Small intestine (tissue), 7 donors: Measurements from ENCODE around the gene NPIPB2. TPM values are rescaled to one million over a fixed set of nuclear protein-coding genes. Genes with fewer than 3 reads are reported as not detected.
A peak's percentile ranks its signal among the peaks of the same experiment; 100 is the strongest.

ENCODE experiments used
- DNase-seq, 2 donors: peaks; one replicate each; pipeline versions ENCODE4 v3.0.0 to v3.0.0-alpha.2; 2013
- FAIRE-seq: peaks from 2 replicates; lab custom pipeline; 2012; peaks lifted over from hg19 to GRCh38; lab: Jason Lieb, UNC
- H3K27ac ChIP-seq, 3 donors: one replicate each; pipeline ENCODE4 v1.5.1; 2013; ENCODE audit warnings: low read length in 2 of 3, mild to moderate bottlenecking in 2 of 3, control low read depth in 1 of 3, inconsistent platforms in 1 of 3, low read depth in 1 of 3, moderate library complexity in 1 of 3
- H3K27me3 ChIP-seq, 3 donors: one replicate each; pipeline ENCODE4 v1.6.1; 2013; ENCODE audit warnings: low read length in 3 of 3, inconsistent platforms in 1 of 3; ENCODE audit not compliant: control insufficient read depth in 3 of 3, insufficient read depth in 3 of 3
- H3K36me3 ChIP-seq, 3 donors: one replicate each; pipeline ENCODE4 v1.6.1; 2013; ENCODE audit warnings: low read length in 3 of 3, inconsistent platforms in 1 of 3, low read depth in 1 of 3, mild to moderate bottlenecking in 1 of 3, moderate library complexity in 1 of 3; ENCODE audit not compliant: control insufficient read depth in 3 of 3, insufficient read depth in 2 of 3
- H3K4me1 ChIP-seq, 3 donors: one replicate each; pipeline ENCODE4 v1.6.1; 2013; ENCODE audit warnings: low read length in 2 of 3, inconsistent platforms in 1 of 3, low read depth in 1 of 3, mild to moderate bottlenecking in 1 of 3, moderate library complexity in 1 of 3; ENCODE audit not compliant: control insufficient read depth in 3 of 3, insufficient read depth in 2 of 3
- H3K4me3 ChIP-seq, 3 donors: one replicate each; pipeline ENCODE4 v1.5.1; 2013; ENCODE audit warnings: low read length in 3 of 3, control low read depth in 1 of 3, inconsistent platforms in 1 of 3, low read depth in 1 of 3, mild to moderate bottlenecking in 1 of 3, moderate library complexity in 1 of 3
- H3K9me3 ChIP-seq, 2 donors: one replicate each; pipeline ENCODE4 v1.6.1; 2013; ENCODE audit warnings: low read depth in 1 of 2, low read length in 1 of 2; ENCODE audit not compliant: control insufficient read depth in 2 of 2, insufficient read depth in 1 of 2
- WGBS, 3 donors: extraction: QIAGEN DNeasy Blood & Tissue Kit; methylation state at CpG; one replicate each; pipeline ENCODE4 v1.1.7; 2013; 5-methylcytosine and 5-hydroxymethylcytosine counted together
- polyA plus RNA-seq, 4 donors: library from polyadenylated mRNA; stranded (reverse) in 3 of 4; unstranded in 1 of 4; fragments of 200-250 nt in 3 of 4; fragments of 120-200 nt in 1 of 4; gene quantifications; one replicate each; pipeline versions ENCODE4 v1.2.1 to v1.2.3, GENCODE V29; 2013
- donor health status: healthy with polysubstance abuse.
- donor health status: control.
- donor health status: control.
- donor health status: Bipolar disorder and iron deficiency.
- donor health status: healthy.

NPIPB2 gene
- polyA plus RNA-seq, 4 donors: 5.1 to 25.3 (median 5.5) TPM; not detected in 1

DNA sequence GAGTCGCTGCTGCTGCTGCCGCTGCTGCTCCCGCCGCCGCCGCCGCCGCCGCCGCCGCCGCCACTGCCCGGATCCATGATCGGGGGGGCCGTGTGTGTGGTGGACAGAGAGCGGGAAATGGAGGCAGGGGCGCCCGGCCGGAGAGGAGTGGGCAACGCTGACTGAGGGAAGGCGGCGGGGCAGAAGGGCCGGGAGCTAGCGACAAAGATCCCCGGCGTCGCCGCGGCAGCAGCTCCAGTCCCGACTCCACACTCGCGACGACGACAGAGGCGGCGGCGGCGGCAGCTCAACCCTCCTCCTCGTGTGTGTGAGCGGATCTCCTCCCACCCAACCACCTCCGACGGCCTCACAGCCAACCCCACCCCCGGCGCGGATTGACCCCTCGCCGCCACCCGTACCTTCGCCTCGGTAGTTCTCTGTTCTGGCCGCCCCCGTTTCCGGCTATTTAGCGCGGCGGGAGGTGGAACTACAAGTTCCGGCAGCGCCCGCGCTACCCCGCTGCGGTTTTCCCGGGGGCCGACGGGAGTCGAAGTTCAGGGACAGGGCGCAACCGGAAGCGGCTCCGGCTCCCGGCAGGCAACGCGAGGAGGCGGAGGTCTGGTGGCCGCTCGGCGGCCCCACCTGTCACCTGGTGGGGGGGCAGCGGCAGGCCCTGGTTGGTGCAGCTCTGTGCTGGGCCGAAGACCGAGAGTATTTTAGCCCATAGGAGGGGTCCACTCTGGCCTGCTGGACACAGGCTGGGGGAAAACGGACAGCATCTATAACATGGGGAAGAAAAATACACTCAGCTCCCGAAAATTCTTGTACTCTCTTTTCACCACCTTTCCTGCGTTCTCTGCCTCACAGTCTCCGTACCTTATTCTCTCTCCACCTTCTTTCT lies 26.0 kb downstream of the NPIPB2 start, which contains the start of gene GSPT1:
GSPT1 (minus strand) TSS at position 313 of the 880 bp plus-strand sequence; CDS start at position 77, 236 bp downstream.
- no peaks in the 10 kb centered on the region for H3K36me3 ChIP-seq
- H3K9me3 ChIP-seq: no peaks in the 10 kb centered on the region
- H3K4me1 ChIP-seq: peaks cover 6 to 9% (median 7%) of the 10 kb centered on the region in 3 donors
- peak within 1 kb of the TSS; percentile 82 to 100 (median 99) for H3K4me3 ChIP-seq
- no peaks in the 10 kb centered on the region for H3K27me3 ChIP-seq
- 1% methylated on average over 64 to 84 of the region's 84 CpGs for WGBS, 3 donors
- DNase-seq: peak; percentile 98 to 100
- peak within 1 kb of the TSS; percentile 88 to 99 (median 95) for H3K27ac ChIP-seq
- no peak for FAIRE-seq

DNA sequence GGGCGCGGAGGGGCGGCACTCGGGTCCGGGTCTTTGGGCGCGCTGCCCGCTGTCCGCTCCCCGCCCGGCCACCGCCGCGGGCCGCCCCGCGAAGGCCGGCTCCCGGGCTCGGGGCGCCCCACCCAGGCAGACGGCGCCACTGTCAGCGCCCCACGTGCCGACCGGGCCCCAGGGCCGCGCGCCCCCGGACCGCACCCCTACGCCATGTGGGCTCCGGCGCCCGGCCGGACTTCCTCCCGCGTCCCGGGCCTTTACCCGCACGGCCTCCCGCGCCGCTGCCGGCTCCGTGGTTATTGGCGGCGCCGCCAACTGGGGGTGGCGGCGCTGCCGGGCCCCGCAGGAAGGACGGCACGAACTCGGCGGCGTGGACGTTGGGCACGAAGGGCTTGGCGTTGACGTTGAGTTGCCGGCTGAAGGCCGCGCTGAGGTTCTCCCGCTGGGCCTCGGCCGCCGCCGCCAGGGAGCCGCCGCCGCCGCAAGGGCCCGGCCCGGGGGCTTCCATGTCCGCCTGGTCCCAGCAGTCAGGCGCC lies 26.7 kb downstream of the NPIPB2 start:
- DNase-seq: peak; percentile 48 to 83
- H3K36me3 ChIP-seq: no peaks in the 10 kb centered on the region
- no peaks in the 10 kb centered on the region for H3K9me3 ChIP-seq
- no peak for FAIRE-seq
- H3K4me1 ChIP-seq: peaks cover 6 to 14% (median 7%) of the 10 kb centered on the region in 3 donors
- 0 to 1% (median 0%) methylated on average over 36 to 79 of the region's 79 CpGs for WGBS, 3 donors
- no peaks in the 10 kb centered on the region for H3K27me3 ChIP-seq
- H3K4me3 ChIP-seq: peak overlapping the region; percentile 82 to 100 (median 99)
- H3K27ac ChIP-seq: peak overlapping the region; percentile 88 to 99 (median 94)

DNA sequence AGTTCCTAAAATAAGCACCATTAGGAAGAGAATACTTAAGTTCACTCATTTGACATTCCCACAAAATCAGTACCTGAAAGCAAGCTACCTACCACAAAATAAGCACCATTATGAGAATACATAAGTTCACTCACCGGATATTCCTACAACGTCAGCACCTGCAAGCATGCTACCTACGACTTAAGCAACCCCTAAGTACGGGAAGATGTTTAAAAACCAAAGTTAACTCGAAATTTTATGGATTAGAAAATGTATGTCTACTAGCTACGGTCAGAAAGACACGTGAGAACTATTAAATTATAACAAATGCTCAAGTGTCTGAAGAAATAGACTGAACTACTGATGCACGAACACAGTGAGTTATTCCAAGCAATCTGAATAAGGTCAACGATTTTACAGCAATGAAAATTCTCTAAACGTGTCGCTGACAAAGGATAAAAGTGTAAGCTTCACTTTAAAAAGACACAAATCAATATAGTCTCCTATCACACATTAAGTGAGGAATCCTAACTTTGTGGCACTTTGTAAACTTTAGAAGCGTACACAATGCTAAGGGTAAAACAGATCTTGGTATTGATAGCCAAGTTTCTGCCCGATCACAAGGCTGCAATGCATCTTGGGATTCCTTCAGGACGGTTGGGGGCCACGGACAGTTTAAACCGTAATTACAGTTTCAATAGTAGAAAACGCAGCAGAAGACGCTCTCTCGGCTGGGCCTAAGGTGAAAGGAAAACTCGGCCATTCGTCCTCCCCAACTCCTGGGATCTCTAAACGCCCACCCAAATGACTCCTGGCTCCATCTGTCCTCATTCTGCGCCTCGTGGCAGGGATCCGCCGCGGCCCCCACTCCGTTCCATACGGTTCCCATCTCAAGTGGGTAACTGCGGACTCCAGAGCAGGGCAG lies 27.4 kb downstream of the NPIPB2 start:
- Histone ChIP-seq H3K4me3 (peak overlapping the region; percentile 72 to 100 (median 99)), H3K36me3 (no peaks in the 10 kb centered on the region), H3K27me3 (no peaks in the 10 kb centered on the region), H3K9me3 (no peaks in the 10 kb centered on the region), H3K27ac (peak overlapping the region; percentile 81 to 99 (median 88)), H3K4me1 (peaks cover 6 to 17% (median 7%) of the 10 kb centered on the region in 3 donors)
- FAIRE-seq: no peak
- WGBS, 3 donors: 1 to 2% (median 1%) methylated on average over 30 of the region's 30 CpGs
- peak; percentile 35 to 63 for DNase-seq

GRCh38 chr16:11913425-11914079 lies 28.3 kb downstream of the NPIPB2 start:
- DNase-seq (peak; percentile 24 to 39), FAIRE-seq (no peak)
- Histone ChIP-seq H3K4me3 (peak overlapping the region in 2 of 3 donors; percentile 72 to 99), H3K27me3 (no peaks in the 10 kb centered on the region), H3K27ac (peak overlapping the region; percentile 46 to 99 (median 81)), H3K9me3 (no peaks in the 10 kb centered on the region), H3K36me3 (no peaks in the 10 kb centered on the region), H3K4me1 (peaks cover 6 to 17% (median 7%) of the 10 kb centered on the region in 3 donors)
- 32 to 42% (median 40%) methylated on average over 12 of the region's 12 CpGs for WGBS, 3 donors

DNA sequence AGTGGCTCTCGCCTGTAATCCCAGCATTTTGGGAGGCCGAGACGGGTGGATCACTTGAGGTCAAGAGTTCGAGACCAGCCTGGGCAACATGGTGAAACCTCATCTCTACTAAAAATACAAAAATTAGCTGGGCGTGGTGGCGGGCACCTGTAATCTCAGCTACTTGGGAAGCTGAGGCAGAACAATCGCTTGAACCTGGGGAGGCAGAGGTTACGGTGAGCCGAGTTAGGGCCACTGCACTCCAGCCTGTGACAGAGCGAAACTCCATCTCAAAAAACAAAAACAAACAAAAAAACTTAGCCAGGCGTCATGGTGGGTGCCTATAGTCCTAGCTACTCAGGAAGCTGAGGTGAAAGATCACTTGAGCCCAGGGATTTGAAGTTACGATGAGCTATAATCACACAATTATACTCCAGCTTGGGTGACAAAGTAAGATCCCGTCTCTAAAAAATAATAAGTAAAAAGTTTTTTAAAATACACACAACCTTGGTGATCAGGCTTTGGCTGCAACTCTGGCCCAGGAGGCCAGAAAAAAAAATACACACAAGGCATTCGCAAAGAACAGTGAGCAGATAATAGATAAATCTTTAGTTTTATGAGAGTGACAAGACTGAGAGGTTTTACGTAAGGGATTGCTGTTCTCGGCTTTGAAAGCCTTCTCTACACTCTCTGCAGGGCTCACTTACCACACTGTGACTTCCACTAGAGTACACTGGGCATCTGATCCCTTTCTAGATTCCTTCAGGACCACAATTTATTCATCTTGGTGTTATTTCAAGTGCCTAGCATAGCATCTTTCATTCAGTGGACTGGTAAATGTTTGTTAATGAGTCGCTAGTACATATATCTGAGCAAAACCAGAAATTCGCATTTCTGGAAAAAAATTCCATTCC lies 31.9 kb downstream of the NPIPB2 start:
- no peak overlapping the region for H3K4me3 ChIP-seq
- FAIRE-seq: no peak
- peaks cover 0 to 17% (median 6%) of the 10 kb centered on the region in 3 donors for H3K4me1 ChIP-seq
- H3K27me3 ChIP-seq: no peaks in the 10 kb centered on the region
- peaks cover 0 to 10% (median 1%) of the 10 kb centered on the region in 3 donors for H3K36me3 ChIP-seq
- no peak overlapping the region for H3K27ac ChIP-seq
- H3K9me3 ChIP-seq: no peaks in the 10 kb centered on the region
- WGBS, 3 donors: 80 to 83% (median 82%) methylated on average over 18 of the region's 18 CpGs
- DNase-seq: no peak

DNA sequence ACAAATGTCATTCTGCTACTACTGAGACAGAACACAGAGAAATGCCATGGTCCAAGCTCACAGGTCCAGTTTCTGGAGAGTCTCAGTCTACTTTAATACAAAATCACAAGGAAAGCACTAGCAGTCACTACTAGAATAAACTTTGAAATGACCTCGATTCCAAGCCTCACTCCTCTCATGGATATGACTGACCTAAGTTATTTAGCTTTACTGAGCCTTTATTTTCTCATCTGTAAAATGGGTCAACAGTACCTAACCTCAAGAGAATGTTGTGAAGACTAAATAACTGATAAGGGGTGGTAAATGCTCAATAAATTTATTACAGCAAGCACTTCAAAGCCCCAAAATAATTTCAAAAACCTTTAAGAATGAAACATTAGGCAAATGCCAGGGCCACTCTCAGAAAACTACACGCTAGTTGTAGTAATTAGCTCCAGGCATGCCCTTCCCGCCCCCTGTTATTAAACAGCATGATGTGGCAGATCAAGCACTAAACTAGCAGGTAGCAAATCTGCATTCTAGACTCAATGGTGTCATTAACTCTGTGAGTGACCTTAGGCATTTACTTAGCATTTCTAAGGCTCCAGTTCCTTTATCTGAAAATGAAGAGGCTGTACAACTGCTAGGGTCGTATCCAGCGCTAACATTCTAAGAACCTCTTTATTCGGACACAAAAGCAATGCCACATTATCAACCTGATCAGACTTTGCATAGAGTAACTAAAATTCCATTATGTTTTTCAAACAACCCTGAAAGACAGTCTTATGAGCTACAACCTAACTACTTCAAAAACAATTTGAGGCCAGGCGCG lies 34.5 kb downstream of the NPIPB2 start:
- Histone ChIP-seq H3K9me3 (no peaks in the 10 kb centered on the region), H3K36me3 (peaks cover 0 to 19% (median 1%) of the 10 kb centered on the region in 3 donors), H3K4me1 (peaks cover 0 to 9% (median 0%) of the 10 kb centered on the region in 3 donors), H3K4me3 (no peak overlapping the region), H3K27me3 (no peaks in the 10 kb centered on the region), H3K27ac (no peak overlapping the region)
- WGBS, 3 donors: 90 to 94% (median 93%) methylated on average over 8 of the region's 8 CpGs
- DNase-seq: no peak
- FAIRE-seq: no peak
